Cardiac muscle cell (in vitro differentiated cells and primary cell): Measurements from ENCODE around the gene MKX. TPM values are rescaled to one million over a fixed set of nuclear protein-coding genes. Genes with fewer than 3 reads are reported as not detected.

ENCODE experiments used
- DNase-seq, 2 donors: peaks; one replicate each; pipeline versions ENCODE4 v3.0.0 to v3.0.0-alpha.2; 2010 to 2017; ENCODE audit warnings: low read depth in 1 of 2, low spot score in 1 of 2
- H3K27ac ChIP-seq: fragments of 200-600 bp; sonication (generic); 2 replicates; pipeline ENCODE4 v1.5.1; 2016
- H3K27me3 ChIP-seq: fragments of 200-600 bp; sonication (generic); 2 replicates; pipeline ENCODE4 v1.6.0; 2016; ENCODE audit warnings: control low read depth
- H3K36me3 ChIP-seq: fragments of 200-600 bp; sonication (generic); 2 replicates; pipeline ENCODE4 v1.5.1; 2016; ENCODE audit warnings: control low read depth
- H3K4me1 ChIP-seq: fragments of 200-600 bp; sonication (generic); 2 replicates; pipeline ENCODE4 v1.8.1; 2017; ENCODE audit warnings: low read depth, mild to moderate bottlenecking, mixed run types
- H3K4me3 ChIP-seq: fragments of 200-600 bp; sonication (generic); 2 replicates; pipeline ENCODE4 v1.5.1; 2016; ENCODE audit warnings: mild to moderate bottlenecking
- H3K9me3 ChIP-seq: fragments of 200-600 bp; sonication (generic); 2 replicates; pipeline ENCODE4 v1.5.1; 2017; ENCODE audit warnings: low read depth, mild to moderate bottlenecking, control low read depth
- polyA plus RNA-seq: library from polyadenylated mRNA; unstranded; fragments of >200 nt; fragmentation: Nextera tagmentation; extraction: Ambion mirVana; gene quantifications from 2 replicates; pipeline ENCODE4 v1.2.1, GENCODE V29; 2016
- total RNA-seq: library from RNA; depleted of rRNA; stranded (reverse); fragments of >200 nt; gene quantifications from 2 replicates; pipeline ENCODE4 v1.2.3, GENCODE V29; 2016
- TF ChIP-seq, protein P1 (sequence below): IDR thresholded peaks from 2 replicates; pipeline ENCODE4 v1.5.1; 2012; ENCODE audit warnings: low read depth, mild to moderate bottlenecking, low read length

The MKX gene
- total and polyA plus RNA-seq, 2 experiments from 2014 or later = 0.39 TPM; not detected in 1

DNA sequence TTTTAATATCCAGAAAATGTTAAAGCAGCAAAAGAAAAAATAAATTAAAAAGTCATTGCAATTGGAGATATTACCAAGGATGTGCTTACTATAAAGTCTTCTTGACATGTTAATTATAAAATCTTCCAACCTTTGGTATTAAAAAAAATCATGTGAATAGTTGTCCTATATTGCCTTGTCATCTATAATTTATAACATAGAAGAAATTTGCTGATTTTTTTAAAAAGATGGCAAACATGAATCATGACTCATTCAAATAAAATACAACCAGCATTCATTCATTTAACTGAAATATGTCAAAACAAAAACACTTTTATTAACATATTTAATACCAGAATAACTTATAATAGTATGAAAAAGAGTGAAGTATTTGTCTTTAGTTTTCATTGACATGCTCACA, 72.6 kb downstream of the MKX start:
- Histone ChIP-seq H3K27me3 (no peaks in the 10 kb centered on the region), H3K4me3 (no peak overlapping the region), H3K4me1 (no peaks in the 10 kb centered on the region), H3K27ac (no peak overlapping the region), H3K9me3 (no peaks in the 10 kb centered on the region), H3K36me3 (no peaks in the 10 kb centered on the region)
- DNase-seq = no peak
- TF ChIP-seq, protein P1, sequence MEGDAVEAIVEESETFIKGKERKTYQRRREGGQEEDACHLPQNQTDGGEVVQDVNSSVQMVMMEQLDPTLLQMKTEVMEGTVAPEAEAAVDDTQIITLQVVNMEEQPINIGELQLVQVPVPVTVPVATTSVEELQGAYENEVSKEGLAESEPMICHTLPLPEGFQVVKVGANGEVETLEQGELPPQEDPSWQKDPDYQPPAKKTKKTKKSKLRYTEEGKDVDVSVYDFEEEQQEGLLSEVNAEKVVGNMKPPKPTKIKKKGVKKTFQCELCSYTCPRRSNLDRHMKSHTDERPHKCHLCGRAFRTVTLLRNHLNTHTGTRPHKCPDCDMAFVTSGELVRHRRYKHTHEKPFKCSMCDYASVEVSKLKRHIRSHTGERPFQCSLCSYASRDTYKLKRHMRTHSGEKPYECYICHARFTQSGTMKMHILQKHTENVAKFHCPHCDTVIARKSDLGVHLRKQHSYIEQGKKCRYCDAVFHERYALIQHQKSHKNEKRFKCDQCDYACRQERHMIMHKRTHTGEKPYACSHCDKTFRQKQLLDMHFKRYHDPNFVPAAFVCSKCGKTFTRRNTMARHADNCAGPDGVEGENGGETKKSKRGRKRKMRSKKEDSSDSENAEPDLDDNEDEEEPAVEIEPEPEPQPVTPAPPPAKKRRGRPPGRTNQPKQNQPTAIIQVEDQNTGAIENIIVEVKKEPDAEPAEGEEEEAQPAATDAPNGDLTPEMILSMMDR = no peak

DNA sequence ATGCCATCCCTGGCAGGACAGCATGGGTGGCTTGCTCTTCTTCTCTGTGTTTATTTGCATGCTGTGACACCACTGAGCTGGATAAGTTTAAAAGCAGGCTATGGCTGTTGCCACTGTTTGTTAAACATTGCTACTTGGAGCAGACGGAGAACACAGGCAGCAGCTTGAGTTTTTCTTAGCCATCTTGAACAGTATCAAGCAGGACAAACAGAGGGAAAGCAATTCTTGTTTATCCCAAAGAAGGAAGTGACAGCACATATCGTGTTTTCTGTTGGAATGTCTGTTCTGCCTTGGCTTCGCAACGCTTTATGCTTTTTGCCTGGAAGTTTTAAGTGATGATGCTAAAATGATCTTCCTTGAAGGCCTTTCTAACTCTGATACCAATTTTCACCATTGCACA, 73.8 kb downstream of the MKX start:
- H3K4me1 ChIP-seq = no peaks in the 10 kb centered on the region
- TF ChIP-seq, protein P1 = no peak
- H3K27me3 ChIP-seq = no peaks in the 10 kb centered on the region

DNA sequence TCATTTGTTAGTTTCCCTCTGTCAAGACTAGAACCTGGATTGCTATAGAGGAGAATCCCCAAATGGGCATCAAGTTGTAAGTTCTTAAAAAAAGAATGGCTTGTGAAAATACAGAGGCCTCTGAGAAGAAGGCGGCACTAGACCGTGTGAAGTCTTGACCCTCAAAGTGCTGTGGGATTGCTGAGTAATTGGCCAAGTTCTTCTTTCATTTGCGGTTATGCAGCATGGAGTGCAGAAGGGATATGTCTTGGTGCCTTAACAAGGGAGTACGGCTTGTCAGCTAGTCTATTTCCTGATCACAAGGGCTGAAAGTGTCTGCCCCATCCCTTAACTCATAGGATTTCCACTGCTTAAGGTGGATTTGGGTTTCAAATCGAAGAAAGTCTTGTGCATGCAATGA, 81.2 kb downstream of the MKX start:
- no peaks in the 10 kb centered on the region for H3K36me3 ChIP-seq
- H3K4me1 ChIP-seq = no peaks in the 10 kb centered on the region
- no peaks in the 10 kb centered on the region for H3K9me3 ChIP-seq
- no peak overlapping the region for H3K27ac ChIP-seq
- DNase-seq = no peak
- no peaks in the 10 kb centered on the region for H3K27me3 ChIP-seq
- TF ChIP-seq, protein P1 = no peak
- no peak overlapping the region for H3K4me3 ChIP-seq

More for the DNA sequence above, 73.8 kb downstream of the MKX start:
- Histone ChIP-seq H3K36me3 (no peaks in the 10 kb centered on the region), H3K27ac (no peak overlapping the region), H3K4me3 (no peak overlapping the region), H3K9me3 (no peaks in the 10 kb centered on the region)
- DNase-seq = no peak

DNA sequence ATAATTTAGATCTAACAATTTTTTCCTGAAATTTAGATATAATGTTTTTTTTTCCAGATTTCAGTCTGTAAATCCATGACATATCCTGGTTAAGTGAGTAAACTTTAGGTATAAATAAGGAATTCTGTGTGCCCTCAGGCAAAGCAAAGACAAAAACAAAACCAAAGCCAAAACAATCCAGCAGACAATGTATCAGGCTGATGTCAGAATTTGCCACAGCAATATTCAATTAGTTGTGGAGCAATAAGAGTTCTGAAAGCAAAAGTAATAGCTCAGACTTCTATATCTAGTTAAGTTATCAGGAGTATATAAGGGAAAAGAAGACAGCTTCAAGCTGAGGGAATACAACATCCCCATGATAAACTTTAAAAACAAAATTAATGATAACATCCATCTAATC, 82.0 kb downstream of the MKX start:
- H3K9me3 ChIP-seq = no peaks in the 10 kb centered on the region
- TF ChIP-seq, protein P1 = no peak
- H3K27ac ChIP-seq = no peak overlapping the region
- no peaks in the 10 kb centered on the region for H3K4me1 ChIP-seq
- H3K4me3 ChIP-seq = no peak overlapping the region
- no peak for DNase-seq
- H3K36me3 ChIP-seq = no peaks in the 10 kb centered on the region
- no peaks in the 10 kb centered on the region for H3K27me3 ChIP-seq

DNA sequence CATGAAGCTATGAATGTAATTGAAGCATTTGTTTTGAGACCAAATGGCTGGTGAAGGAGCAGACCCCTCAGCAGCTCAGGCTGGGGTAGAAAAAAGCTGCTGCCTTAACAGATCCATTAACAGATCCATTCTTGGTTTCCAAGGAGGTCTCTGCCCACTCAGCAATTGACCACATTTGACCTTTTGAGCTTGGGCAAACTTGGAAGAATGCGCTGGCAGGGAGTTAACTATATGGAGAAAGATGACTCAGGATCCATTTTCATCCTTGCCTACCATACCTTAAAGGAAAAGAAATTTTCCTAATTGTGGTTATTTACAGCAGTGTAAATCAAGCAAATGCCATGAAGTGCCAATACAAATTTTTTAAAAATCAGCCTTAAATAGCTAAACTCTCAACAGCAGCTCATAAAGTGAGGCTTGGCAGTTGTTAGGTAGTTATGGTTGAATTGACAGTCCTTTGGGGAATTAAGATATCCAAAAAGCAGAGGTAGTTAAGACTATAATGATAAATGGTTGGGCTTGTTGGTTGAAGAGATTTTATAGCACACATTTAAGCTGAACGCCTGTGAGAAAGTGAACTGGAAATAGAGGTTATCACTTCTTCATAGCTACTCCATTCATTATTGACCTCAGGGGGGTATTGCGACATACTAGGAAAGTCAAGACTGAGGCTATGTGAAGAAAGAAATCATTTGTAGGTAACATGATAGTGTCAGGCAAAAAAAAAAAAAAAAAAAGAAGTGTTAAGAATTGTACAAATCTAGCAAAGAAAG, 83.9 kb downstream of the MKX start:
- H3K27me3 ChIP-seq = no peaks in the 10 kb centered on the region
- TF ChIP-seq, protein P1 = no peak
- H3K4me3 ChIP-seq = no peak overlapping the region
- H3K36me3 ChIP-seq = no peaks in the 10 kb centered on the region
- no peaks in the 10 kb centered on the region for H3K9me3 ChIP-seq
- DNase-seq = peak in 1 of 2 donors; percentile 27
- no peak overlapping the region for H3K27ac ChIP-seq
- no peaks in the 10 kb centered on the region for H3K4me1 ChIP-seq
